Measurements from ENCODE around the gene TYROBP.
"Not testable (repeated sequence)": the region's sequence is repeated elsewhere in the genome, so short reads cannot be mapped to it uniquely, and the experiment has no call there.

Gene TYROBP

DNA sequence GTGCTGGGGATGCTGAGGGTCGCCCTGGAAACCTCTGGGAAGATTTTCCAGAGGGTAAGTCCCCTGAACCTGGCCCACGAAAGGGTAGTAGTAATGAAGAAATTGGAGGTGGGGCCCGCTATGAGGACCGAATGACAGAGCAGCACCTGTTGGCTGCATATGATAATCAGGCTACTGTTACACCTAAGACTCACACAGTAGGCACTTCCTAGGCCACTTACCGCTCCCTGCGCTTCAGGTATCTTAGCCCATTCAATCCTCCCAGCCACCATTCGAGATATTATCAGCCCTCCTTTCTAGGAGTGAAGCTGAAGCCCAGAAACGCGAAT, 23.7 kb upstream of the TYROBP start:
- DNase-seq (ENCODE audit: low read depth in 2 of 2), result no peak

DNA sequence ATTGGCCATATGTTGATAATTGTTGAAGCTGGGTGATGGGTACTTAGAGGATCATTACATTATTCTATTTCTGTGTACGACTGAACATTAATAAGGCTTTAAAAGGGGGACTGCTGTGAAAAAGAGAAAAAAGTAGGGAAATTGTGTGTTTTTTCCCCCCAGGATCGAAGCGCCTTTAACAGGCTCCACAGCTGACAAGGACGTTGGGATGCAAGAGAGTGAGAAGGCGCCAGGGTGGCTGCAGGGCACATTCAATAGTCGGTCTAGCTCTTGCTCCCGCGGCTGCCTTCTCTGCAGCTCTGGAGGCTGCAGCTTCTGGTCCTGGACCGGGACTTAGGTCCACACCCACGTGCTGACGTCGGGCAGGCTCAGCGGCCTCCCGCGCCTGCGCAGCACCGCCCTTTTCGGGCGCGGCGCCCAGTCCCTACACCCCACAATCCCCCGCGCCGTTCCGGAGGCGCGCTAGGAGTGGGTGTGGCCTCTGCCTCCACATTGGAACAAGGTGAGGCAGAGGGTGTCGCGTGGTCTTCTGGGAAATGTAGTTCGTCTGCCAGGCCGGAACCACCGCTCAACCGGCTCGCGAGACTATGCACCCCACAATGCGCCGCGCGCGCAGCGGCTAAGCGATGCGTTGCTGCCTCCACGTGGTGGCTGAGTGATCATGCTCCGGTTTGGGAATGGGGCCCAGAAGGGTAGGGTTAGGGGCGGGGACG, 23.2 kb upstream of the TYROBP start:
- DNase-seq (ENCODE audit: low read depth in 2 of 2), result peak; percentile 98 to 99

GRCh38 chr19:35929876-35930275, 21.8 kb upstream of the TYROBP start:
- DNase-seq (ENCODE audit: low read depth in 2 of 2), result no peak

GRCh38 chr19:35928507-35928906, 20.4 kb upstream of the TYROBP start:
- DNase-seq (ENCODE audit: low read depth in 2 of 2), result no peak

DNA sequence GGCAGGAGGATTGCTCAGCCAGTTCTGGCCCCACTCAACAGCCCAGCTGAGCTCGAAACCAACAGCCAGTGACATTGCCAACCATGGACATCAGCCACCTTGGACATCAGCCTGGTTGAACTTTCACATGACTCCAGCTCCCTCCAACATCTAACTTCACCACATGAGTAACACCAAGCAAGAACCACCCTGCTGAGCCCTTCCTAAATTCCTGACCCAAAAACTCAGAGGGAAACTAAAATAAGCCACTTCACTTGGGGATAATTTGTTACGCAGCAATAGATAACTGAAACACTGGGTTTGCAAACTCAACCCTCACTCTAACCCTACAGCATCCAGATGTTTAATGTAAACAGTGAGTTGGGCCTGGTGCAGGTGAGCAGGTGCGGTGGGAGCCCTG, 17.4 kb upstream of the TYROBP start:
- DNase-seq (ENCODE audit: low read depth in 2 of 2), result no peak

GRCh38 chr19:35921012-35921411, 12.9 kb upstream of the TYROBP start:
- no peak for DNase-seq (ENCODE audit: low read depth in 2 of 2)

DNA sequence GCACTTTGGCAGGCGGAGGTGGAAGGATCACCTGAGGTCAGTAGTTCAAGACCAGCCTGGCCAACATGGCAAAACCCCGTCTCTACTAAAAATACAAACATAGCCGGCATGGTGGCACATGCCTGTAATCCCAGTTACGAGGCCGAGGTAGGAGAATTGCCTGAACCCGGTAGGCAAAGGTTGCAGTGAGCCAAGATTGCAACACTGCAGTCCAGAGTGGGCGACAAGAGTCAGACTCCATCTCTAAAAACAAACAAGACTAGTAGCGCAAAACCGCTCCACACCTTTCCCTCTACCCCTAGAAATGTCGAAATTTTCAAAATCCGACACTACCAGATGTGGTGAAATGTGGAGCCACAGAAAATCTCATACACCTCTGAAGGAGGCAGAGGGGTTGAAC, 11.2 kb upstream of the TYROBP start:
- no peak for DNase-seq (ENCODE audit: low read depth in 2 of 2)

DNA sequence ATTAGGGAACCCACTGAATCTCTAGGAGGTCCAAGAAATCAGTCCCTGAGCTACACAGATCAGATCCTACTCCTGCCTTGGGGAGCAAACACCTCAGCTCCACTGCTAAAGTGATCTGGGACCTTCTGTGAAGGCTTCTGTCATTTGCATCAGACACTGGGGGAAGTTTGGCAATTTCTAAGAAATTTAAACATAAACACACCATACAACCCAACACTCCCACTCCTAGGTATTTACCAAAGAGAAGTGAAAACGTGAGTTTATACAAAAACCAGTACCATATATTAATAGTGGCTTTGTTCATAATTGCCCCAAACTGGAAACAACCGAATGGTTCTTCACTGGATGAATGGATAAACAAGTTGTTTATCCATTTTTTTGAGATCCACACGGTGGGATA, 7.3 kb upstream of the TYROBP start:
- DNase-seq (ENCODE audit: low read depth in 2 of 2), result no peak

- no peak for DNase-seq (ENCODE audit: low read depth in 2 of 2)
Measured at GRCh38 chr19:35913589-35913988, 5.5 kb upstream of the TYROBP start.

GRCh38 chr19:35911790-35912189, 3.7 kb upstream of the TYROBP start:
- DNase-seq (ENCODE audit: low read depth in 2 of 2), result no peak

DNA sequence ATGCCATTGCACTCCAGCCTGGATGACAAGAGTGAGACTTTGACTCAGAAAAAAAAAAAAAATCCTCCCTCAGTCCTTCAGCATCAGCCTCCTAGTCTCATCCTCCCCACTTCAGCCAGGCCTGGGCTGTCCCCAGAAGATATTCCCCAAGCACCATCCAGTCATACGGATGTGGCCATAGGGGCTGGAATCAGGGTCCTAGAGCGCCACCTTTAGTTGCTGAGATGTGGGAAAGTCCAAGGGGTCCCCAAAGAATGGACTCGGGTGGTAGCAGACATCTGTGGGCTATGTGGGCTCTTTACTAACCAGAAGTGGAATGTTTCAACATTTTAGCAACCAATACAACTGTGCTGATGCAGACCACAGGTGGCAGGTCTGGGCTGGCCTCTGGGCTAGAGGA, 3.1 kb upstream of the TYROBP start:
- no peak for DNase-seq (ENCODE audit: low read depth in 2 of 2)

GRCh38 chr19:35910355-35910754, 2.3 kb upstream of the TYROBP start:
- DNase-seq (ENCODE audit: low read depth in 2 of 2), result not testable (repeated sequence)

DNA sequence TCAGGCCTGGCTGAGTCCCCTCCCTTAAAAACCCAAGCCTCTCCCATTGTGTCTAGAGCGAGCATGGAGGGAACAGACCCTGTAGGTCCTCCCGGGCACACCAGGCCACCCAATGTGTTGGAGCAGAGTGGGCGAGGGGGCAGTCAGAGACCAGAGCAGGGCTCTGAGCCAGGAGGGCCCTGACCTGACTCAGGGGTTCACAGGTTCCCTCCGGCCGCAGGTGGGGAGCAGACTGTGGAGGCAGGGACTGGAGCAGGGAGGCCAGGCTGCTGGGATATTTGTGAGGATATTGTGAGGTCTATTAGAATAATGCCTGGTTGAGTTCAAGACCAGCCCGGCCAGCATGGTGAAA, 1.6 kb upstream of the TYROBP start:
- no peak for DNase-seq (ENCODE audit: low read depth in 2 of 2)

DNA sequence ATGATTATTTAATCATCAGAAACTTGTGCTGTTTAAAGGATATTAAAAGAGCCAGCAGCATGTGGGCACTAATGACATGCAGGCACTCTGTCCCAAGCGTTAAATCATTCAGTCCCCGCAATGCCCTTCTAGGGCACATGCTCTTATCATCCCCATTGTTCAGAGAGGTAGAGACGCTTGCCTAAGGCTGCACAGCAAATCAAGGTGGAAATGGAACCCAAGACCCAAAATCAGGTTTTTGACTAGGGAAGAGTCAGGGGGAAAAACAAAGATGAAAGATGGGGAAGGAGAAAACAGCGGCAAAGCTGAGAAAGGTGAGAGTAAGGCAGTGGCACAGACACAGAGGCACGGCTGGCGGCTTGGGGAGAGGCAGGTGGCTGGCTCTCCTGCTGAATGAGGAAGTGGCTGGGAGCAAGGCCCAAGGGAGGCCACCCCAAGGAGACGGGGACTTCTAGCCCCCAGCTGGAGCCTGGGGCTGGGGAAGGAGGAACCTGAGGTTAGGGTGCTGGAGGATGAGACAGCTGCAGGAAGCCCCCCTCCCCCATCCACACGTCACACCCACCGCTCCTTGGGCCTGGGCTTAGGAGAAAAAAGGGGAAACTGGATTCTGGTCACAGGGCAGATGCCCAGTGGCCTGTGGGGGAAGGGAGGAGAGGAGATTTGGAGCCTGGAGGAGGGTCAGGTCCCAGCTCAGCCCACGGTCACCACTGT, 1.0 kb upstream of the TYROBP start:
- DNase-seq (ENCODE audit: low read depth in 2 of 2), result no peak

DNA sequence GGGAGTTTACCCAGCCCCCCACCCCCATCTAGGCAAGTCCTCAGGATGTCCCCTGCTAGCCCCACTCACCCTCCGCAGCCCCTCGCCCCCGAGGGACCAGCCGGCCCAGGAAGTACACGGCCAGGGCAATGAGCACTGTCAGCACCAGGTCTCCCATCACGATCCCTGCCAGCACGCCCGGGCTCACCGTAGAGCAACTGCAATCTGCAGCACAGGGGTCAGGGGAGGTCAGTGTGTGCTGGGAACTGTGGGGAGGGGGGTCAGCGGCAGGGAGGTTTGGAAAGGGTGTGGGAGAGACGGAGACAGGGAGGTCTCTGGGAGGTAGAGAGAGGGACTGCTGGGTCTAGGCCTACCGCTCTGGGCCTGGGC, 734 bp downstream of the TYROBP start:
- DNase-seq (ENCODE audit: low read depth in 2 of 2), result no peak

DNA sequence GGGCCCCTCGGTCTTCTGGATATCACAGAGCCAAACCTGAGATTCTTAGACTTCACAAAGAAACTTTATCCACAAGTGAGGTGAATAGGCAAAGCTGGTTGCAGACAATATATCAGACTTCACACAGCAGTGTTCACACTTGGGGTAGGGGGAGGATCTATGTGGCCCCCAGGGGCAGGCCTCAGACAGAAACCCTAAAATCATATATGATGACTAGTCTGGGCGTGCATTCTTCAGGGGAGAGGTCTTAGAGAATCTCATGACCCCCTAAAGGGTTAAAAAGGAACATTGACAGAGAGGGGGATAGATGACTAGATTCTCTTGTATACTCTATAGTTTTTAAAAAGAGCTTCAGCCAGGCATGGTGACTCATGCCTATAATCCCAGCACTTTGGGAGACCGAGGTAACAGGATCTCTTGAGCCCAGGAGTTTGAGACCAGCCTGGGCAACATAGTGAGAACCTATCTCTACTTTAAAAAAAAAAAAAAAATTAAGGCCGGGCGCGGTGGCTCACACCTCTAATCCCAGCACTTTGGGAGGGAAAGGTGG, 2.8 kb downstream of the TYROBP start:
- no peak for DNase-seq (ENCODE audit: low read depth in 2 of 2)

DNA sequence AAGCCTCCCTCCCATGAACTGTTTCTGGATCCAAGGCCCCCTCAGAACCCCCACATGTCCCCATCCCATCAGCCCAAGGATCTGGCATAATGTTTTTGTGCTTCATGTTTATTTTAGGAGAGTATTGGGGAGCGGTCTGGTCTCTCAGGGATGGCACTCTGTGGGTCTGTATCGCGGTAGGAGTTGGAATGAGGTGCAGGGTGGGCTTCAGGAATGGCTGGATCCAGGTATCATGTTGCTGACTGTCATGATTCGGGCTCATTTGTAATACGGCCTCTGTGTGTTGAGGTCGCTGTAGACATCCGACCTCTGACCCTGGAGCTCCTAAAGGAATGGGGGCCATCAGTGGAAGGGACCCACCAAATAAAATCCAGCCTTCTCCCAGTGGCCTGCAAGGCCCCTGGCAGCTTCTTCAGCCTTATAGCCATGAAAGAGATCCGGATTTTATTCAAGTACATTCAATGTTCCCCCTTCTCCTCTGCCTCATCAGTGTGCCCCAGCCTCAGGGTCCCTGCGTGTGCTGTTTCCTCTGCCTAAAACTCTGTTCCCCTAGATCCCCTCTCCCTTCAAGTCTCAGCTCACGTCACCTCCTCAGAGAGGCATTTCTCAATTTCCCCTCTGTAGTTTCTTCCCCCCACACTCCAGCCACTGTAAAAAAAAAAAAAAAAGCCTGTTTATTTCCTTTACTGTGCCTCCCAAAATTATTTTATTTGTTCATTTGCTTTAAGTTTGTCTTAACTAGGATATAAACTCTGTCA, 3.6 kb downstream of the TYROBP start:
- no peak for DNase-seq (ENCODE audit: low read depth in 2 of 2)

DNA sequence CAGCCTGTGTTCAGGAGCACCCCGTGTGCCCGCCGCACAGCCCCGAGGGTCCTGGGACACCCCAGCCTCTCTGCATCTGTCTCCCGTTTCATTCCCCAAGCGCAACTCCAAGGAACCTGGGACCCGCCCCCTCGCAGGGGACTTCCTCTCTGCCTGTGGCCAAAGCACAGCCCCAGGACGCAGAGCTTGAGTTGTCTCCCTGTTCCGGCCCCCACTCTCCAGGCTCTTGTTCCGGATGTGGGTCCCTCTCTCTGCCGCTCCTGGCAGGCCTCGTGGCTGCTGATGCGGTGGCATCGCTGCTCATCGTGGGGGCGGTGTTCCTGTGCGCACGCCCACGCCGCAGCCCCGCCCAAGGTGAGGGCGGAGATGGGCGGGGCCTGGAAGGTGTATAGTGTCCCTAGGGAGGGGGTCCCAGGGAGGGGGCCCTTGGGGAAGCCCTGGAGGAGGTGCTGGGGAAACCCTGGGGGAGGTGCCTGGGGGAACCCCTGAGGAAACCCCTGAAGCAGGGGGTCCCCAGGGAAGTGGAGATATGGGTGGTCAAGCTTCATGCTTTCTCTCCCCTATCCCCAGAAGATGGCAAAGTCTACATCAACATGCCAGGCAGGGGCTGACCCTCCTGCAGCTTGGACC, 4.4 kb downstream of the TYROBP start:
- DNase-seq (ENCODE audit: low read depth in 2 of 2), result peak; percentile 81 to 90

DNA sequence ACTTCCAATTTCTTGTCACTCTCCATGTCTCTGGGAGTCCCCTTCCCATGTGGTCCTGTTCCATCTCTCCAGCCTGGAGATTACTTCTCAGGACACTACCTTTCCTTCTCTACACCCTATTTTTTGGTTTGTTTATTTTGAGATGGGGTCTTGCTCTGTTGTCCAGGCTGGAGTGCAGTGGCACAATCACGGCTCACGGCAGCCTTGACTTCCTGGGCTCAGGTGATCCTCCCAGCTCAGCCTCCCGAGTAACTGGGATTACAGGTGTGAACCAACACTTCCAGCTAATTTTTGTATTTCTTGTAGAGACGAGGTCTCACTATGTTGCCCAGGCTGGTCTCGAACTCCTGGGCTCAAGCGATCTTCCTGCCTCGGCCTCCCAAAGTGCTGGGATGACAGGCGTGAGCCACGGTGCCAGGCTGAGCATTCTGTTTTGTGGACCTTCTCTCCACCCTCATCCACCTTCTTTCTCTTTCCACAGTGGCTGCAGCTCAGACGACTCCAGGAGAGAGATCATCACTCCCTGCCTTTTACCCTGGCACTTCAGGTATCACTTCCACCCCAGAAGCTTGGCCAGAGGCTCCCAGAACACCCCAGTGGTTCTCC, 5.1 kb downstream of the TYROBP start:
- no peak for DNase-seq (ENCODE audit: low read depth in 2 of 2)

GRCh38 chr19:35901854-35902661, 6.0 kb downstream of the TYROBP start, which contains the start of gene HCST:
HCST (plus strand) TSS chr19:35902529; CDS start chr19:35902594, 65 bp downstream.
- no peak for DNase-seq (ENCODE audit: low read depth in 2 of 2)

DNA sequence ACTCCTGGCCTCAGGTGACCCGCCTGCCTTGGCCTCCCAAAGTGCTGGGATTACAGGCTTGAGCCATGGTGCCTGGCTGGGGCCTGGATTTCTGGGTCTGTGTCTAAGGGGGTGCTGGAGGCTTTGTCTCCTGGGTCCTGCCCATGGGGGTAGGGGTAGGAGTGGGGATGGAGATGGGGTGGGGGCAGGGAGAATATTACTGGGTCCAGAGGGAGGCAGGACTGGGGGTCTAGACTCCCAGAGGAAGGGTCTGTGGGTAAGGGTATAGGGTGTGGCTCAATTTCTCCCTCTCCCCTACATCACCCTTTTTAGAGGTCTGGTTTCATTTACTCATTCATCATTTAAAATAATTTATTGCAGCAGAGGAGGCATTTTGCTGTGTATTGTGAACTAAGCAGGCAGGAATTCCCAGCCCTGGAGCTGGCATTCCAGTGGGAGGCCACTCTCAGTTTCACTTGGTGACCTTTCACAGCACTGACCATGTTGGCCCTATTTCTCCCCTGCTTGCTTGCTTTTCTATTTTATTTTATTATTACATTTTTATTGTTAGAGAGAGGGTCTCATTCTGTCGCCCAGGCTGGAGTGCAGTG, 6.9 kb downstream of the TYROBP start:
- no peak for DNase-seq (ENCODE audit: low read depth in 2 of 2)

All from activated CD8-positive, alpha-beta memory T cell treated with anti-CD3 and anti-CD28 coated beads for 4 hours (primary cell).